CD4-positive, alpha-beta T cell treated with Interferon gamma for 1 hour (primary cell): ENCODE measurements around the gene SLC9B2.

ENCODE experiments used
- DNase-seq: peaks from one replicate; pipeline ENCODE4 v3.0.0-alpha.2; 2020

SLC9B2 gene

DNA sequence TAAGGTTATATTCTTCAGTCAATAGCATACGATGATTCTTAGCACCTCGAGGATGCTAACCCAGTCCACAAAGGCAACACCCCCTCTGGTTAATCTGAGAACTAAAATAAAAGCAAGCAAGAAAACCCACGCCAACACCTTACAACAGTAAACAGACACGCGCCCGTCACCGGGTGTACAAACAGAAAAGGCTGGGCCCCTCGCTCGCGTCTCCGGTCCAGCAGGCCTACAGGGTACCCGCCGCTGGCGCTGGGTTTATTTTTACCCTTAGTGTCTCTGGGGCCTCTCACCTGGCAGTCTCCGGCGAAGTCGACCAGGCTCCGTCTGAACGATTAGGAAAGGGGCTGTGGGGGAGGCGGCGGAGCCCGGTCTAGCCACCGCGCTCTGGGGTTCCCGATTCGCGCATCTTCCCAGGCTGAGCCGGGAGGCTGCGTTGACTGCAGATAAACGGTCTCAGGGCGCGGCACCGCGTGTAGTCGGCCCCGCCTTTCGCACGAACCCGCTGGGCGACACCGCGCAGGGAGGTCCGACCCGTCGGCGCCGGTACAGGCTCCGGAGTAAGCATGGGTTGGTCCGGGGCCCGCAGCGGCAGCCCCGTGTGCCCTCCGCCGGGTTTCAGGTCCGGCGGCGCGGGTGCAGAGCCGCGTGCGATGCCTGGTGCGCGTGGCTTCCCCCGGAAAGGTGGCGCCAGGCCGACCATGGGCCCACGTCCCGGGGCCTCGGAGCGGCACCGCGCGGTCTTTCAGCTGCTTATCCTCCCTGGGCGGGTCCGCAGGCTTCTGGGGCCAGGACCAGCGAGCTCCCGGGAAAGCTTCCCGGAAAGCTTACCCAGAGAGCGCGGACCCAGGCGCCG lies 441 bp downstream of the SLC9B2 start:
- DNase-seq, result peak; percentile 58

DNA sequence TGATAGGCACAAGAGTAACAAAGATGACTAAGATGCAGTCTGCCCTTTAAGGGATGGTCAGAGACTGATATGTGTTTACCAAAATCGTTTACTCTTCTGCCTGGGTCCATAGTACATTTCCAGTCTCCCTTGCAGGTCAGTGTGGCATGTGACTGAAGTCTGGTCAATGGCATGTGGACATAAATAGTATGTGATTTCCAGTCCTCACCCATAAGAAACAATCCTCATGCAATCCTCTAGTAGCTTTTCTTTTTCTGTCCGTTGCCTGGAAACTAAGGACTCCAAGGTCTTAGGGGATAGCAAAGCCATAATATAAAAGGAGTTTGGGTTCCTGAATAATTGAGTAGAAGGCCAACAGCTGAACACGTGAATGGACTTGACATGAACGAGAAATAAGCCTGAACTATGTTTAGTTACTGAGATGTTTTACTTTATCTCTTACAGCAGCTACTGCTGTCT lies 1.1 kb downstream of the SLC9B2 start:
- DNase-seq, result no peak

DNA sequence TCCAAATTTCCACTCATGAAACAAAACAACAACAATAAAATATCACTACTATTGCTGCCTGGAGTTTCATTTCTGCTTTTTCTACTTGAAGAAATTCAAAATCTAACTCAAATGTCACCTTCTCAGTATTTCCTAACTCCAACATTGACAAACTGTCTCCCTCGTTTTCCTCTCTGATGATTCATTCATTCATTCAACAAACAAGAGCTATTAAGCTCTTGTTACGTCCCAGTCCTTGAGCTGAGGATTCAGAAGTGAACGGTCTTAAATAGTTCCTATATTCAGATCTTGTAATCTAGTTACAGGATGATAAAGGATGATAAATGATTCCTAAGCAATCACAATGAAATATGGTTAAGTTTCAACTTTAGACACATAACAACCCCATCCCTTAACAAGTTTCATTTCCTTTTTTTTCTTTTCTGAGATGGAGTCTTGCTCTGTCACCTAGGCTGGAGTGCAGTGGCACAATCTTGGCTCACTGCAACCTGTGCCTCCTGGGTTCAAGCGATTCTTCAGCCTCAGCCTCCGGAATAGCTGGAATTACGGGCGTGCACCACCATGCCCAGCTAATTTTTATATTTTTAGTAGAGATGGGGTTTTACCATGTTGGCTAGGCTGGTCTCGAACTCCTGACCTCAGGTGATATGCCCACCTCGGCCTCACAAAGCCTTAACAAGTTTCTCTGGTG lies 1.7 kb downstream of the SLC9B2 start:
- DNase-seq, result no peak

DNA sequence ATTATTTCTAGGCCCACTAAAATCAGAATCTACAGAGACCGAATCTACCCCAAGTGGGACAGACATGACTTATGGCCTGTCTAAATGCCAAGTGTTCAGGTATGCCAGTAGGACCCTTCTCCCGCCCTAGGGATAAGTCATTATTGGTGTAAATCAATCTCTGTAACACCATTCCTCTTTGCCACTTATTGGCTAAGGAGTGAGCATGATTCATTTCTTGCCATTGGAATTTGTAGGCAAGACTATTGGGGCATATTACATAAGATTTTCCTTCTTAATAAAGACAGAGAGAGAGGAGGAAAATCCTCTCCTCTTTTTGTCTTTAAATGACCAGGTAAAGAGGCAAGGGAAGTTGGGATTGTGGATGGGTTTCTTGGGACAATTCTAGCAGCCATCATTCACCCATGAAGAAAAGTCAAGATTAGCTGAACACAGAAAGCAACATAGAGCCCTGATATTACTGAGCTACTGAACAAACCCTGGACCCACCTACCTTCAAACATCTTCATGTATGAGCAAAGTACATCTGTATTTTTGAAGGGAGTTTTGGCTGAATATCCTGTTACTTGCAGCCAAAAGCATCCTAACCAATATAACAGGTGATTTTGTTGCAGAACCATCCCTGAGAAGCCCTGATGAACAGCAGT lies 2.6 kb downstream of the SLC9B2 start:
- no peak for DNase-seq

DNA sequence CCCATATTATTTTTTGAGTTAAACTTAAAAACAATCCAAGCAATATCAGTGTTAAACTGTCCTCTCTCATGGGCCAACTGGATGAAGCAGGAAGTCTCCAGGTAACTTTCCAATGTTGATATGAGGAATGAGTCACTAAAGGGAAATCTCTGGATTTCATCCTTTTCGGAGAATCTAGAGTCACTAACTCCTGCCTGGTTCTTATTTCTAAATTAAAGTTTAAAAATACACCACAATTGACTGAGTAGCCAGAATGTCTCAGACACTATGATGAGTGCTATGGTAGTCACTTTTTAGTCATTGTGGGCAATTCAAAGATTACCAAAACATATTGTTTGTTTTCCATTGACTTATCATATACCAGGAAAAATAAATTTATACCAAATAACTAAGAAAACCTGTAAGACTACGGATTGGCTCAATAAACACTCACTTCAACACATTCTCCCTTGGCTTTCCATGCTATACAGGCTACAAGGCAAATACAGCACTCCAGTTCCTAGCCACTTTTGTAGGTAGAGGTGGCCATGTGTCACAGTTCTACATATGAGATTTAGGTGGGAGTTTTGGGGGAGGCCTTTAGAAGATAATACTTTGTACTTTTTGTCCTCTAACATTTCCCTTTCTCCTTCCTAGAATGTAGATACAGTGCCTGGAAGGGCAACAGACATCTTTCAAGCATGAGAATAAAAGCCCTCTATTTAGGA lies 8.6 kb downstream of the SLC9B2 start:
- DNase-seq, result no peak

DNA sequence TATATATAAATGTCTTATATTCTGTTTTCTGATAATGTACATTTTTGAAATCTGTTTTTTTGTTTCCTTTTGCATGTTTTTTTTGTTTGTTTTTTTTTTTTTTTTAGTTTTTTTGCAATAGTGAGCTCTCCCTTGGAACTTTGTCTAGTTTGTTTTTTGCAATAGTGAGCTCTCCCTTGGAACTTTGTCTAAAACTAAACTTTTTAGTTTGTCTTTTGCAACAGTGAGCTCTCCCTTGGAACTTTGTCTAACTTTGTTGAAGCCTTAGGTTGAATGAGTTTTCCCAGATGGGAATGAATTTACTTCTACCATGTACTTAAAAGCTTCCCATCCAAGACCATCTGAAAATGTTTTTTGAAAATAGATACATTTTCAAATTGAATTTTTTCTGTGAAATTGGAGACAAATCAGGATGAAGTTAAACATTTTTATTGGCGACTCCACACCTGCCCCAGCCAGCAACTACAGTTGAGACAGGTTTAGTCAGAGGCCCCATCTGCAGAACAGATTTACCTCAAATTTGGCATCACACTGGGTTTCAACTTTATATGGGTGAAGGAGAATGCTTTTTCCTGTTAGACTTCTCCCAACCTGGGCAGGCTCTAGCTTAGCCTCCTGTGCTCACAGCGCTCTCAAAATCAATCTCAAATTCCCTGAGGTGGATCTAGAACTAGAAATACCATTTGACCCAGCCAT lies 16.0 kb downstream of the SLC9B2 start:
- no peak for DNase-seq

DNA sequence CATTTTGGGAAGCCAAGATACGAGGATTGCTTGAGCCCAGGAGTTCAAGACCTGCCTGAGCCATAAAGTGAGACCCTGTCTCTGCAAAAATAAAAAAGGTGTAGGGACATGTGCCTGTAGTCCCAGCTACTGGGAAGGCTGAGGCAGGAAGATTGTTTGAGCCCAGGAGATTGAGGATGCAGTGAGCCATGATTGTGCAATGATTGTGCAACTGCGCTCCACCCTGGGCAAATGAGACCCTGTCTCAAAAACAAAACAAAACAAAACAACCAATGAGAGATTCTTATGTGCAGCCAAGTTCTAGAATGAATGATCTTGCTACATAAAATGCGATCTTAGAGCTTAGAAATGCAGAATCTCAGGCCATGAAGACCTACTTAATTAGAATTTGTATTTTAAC lies 22.5 kb downstream of the SLC9B2 start:
- no peak for DNase-seq

DNA sequence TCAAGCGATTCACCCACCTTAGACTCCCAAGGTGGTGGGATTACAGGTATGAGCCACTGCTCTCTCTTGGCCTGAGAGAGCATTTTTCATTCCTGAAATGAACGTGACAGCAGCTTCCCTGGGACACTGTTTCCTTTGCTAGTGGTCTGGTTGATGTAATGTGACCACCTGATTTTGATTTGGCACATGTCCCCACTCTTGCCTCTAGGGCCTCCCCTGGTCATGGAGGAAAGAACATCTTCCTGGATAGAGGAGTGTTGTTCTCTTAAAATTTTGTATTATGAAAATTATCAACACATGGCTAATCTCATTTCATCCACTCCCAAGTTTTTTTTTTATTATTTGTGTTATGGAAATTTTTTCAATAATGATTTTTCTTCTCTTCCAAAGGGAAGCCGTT lies 23.8 kb downstream of the SLC9B2 start:
- DNase-seq, result no peak

DNA sequence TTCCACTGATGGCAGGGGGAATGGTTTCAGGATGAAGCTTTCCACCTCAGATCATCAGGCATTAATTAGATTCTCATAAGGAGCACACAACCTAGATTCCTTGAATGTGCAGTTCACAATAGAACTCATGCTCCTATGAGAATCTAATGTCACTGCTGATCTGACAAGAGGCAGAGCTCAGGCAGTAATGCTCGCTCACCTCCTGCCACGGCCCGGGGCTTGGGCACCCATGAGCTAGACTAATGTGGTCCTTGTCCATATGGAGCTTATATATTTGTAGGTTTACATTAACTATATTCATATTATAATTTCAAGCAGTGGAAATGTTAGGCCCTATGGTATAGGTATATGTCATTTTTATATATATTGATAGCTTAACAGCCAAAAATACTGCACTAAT lies 24.4 kb downstream of the SLC9B2 start:
- DNase-seq, result no peak

DNA sequence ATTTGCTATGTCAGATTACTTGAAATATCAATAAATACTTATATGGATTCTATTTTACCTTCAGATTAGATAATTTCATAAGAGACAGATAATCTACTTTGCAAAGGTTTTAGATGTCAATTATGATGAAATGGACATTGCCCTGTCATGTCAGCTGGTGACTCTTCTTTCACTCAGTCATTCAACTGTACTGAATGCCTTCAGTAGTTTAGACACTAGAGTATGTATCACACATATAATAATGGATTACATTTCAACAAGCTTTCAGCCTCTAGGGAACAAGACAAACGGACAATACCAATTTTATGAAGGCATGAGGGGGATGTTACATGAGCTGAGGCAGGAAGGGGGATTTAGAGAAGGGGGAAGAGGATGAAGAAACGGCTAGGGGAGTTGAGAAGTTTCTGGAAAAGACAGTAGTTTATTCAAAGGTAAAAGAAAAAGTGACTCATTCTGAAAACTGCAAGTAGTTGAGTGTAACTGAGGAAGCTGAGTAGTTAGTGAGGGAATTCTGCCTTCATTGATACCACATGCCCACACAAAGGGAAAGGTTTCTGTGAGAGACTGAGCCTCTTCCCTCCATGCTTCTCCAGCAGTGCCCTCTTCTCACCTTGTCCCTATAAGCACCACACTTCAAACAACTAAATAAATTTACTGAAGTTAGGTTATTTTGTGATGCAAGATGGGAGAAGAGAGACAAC lies 25.7 kb downstream of the SLC9B2 start:
- DNase-seq, result no peak

DNA sequence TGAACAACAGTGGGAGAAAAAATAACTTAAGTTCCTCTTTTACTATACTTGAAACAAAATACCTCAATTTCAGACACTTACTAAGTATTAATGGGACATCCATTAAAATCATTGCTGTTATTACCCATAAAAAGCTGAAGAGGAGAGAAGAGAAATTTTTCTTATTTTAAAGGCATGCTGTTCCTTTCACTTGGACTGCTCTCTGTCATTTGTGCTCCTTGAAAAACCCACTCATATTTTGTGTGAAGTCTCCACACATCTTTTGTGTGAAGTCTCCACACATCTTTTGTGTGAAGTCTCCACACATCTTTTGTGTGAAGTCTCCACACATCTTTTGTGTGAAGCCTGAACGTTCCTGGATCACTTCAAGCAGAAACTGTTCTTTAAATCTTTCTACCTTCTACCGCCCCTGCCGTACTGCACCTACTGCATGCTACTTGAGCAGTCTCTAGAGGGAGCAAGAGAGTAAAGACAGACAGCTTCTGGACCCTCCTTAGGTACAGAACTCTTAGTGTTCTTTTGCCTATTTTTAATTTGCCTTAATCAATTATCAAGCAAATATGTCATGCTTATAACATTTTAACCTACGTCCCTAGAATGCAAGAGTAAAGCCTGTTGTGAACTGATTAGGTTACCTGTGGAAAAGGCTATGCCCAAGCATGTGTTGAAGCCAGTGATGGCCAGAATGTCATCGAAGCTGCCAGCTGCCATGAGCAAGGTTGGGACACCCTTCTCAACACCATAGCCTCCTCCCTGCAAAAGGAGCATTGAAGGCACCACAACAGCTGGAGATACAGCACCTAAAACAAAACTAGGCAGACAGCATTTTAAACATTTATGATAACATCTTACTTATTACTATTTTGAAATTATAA lies 29.9 kb downstream of the SLC9B2 start:
- peak; percentile 25 for DNase-seq

DNA sequence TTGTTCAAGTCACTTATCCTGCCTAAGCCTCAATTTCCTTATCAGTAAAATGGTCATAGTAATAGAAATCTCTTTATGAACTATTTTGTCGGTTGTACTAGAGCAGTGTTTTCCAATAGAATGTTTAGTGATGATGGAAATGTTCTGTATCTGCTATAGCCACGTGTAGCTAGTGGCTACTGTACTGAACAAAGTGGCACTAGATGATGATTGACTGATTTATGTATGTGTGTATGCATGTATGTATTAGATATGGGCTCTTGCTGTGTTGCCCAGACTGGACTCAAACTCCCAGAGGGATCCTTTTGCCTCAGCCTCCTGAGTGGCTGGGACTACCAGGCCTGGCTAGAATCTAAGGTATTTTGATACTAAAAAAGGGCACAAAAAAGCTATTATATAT lies 32.4 kb downstream of the SLC9B2 start:
- DNase-seq, result no peak

DNA sequence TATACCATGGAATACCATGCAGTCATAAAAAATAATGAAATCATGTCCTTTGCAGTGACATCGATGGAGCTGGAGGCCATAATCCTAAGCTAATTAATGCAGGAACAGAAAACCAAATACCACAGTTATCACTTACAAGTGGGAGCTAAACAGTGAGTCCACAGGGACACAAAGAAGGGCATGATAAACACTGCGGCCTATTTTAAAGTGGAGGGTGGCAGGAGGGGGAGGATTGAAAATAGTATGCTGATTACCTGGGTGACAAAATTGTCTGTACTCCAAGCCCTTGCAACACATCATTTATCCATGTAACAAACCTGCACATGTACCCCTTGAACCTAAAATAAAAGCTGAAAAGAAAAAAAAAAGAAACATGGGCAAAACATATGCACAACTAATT lies 40.4 kb downstream of the SLC9B2 start:
- DNase-seq, result no peak

DNA sequence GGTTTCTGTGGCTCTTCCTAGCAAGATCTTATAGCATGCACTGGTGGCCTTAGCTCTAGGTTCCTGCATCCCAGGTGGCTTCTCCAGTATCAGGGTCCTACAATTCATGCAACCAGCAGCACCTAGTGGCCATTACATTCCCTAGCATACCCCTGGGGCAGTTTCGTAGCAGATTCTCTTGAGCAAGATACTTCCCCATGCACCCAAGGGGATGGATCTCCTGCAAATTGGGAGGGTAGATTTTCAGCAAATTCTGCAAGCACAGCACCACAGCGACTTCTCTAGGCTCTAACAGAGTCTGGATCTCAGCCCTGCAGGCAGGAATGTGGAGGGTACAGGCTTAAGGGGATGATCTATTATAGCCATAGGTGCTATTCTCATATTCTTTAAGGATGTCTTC lies 44.0 kb downstream of the SLC9B2 start:
- DNase-seq, result no peak

DNA sequence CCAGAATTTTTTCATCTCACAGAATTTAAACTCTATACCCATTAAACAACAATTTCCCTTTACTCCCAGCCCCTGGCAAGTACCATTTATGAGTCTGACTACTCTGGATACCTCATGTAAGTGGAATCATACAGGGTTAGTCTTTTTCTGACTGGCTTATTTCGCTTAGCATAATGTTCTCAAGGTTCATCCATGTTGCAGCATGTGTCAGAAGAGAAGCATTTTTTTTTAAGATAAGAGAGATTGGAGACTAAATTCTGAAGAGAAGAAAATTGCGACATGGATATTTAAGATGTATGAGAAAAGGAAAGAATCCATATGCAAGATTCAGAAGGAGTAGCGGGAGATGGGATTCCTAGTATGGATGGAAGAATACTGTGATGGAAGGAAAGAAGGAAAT lies 45.8 kb downstream of the SLC9B2 start:
- no peak for DNase-seq

DNA sequence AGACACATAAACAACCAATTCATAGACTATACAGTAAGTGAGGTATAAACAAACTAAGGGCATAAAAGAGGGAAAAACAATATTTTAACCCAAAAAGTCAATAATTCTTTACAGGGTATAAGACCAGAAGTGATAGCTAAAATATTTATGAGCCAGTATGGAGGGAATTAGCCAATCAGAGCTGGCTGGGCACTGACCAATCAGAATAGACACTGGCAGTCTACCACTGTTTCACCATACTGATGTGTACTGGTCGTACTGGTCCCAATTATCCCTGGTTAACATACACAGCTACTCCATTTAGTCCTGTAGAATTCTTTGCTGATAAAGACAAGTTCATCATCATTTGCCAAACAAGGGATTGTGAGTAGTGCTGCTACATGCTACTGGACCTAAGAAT lies 47.3 kb downstream of the SLC9B2 start:
- no peak for DNase-seq

DNA sequence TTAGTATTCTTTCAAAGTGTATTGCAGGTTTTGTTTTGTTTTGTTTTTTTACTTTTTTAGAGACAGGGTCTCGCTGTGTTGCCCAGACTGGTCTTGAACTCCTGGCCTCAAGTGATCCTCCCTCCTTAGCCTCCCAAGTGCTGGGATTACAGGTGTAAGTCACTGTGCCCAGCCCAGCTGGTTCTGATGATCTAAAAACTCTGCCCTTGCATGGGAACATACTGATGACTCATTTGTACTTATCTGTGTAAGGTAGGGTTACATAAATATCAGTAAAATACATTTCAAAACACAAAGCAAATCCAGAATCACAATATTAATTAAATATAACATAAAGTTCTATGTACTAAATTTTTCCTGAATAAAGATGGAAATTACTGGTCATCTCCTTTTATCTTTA lies 49.7 kb downstream of the SLC9B2 start:
- no peak for DNase-seq

DNA sequence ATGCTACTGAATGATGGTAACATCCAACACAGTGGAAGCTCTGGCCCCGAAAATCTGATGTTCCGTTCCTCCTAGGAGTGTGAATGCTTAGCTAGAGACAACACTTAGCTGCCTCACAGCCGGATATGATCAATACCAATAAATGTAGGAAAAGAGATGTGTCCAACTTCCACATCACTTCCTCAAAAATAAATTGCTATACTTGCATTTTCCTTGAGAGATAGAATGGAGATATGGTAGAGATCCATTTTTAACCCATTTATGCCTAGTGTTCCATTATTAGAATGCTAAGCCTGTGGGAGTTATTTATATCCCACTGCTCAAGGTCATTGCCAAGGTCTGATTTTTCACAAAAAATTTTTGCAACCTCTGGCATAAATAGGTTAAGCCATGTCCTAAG lies 51.6 kb downstream of the SLC9B2 start:
- DNase-seq, result no peak

DNA sequence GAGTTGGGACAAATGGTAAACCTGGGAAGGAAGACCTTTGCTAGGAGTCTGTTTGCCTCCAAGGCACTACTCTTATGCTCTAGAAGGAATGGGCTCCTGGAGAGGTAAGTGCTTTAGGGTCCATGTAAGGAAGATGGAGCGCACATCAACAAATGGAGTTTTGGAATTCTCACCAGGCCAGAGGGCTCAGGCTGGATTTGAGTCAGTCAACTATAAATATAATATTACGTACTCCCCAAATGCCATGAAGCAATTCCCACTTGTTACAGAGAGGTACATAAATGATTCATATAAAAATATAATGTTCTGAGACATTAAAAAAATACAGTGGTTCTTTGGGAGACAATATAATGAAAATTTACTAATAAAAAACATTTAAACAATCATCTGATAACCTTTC lies 55.4 kb downstream of the SLC9B2 start:
- no peak for DNase-seq

DNA sequence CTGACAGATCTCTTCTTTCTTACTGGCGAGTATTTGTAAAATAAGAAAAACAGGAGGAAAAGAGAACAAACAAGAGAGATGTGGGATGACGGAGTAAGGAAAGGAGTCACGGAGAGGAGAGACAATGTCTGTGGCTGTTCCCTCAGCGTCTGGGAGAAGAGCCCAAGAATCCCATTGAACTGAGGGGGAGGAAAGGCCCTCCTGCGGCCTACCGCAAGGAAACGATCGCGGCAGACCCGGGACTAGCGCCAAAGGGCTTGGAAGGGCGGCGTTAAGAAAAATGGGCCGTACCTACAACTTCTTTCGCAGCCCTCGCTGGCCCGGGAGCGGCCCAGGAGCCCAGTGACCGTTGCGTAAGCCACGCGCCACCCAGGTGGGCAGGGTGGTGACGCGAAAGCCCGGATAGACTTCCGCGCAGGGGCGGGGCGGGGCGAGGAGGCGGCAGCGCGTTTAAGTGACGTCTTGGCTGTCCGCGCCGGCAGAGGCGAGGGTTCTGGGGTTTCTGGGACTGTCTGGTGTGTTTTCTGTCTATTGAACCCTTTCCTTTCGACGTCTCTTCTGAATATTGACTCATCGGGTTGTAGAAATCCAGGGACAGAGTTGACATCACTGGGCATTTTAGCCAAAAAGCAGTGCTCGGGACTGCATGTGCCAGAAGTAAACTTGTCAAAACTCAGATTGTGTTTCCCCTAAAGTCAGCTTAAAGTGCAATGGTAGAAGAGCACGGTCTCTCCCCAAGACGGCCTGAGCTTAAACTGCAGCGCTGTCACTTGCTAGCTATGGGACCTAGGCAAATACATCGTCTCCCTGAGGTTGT lies 57.0 kb downstream of the SLC9B2 start, which contains the start of gene SLC9B1:
TSS of gene SLC9B1 (minus strand) at position 398 of the 817 bp plus-strand sequence. CDS start 27,994 bp downstream, outside the sequence.
- peak; percentile 94 for DNase-seq
